ENCODE data around the gene DOCK3. TPM values are rescaled to one million over a fixed set of nuclear protein-coding genes. Genes with fewer than 3 reads are reported as not detected.
A peak's percentile ranks its signal among the peaks of the same experiment; 100 is the strongest.

DOCK3 gene
- polyA plus RNA-seq, 1 donor from 2014 or later, result 15.6 TPM

DNA sequence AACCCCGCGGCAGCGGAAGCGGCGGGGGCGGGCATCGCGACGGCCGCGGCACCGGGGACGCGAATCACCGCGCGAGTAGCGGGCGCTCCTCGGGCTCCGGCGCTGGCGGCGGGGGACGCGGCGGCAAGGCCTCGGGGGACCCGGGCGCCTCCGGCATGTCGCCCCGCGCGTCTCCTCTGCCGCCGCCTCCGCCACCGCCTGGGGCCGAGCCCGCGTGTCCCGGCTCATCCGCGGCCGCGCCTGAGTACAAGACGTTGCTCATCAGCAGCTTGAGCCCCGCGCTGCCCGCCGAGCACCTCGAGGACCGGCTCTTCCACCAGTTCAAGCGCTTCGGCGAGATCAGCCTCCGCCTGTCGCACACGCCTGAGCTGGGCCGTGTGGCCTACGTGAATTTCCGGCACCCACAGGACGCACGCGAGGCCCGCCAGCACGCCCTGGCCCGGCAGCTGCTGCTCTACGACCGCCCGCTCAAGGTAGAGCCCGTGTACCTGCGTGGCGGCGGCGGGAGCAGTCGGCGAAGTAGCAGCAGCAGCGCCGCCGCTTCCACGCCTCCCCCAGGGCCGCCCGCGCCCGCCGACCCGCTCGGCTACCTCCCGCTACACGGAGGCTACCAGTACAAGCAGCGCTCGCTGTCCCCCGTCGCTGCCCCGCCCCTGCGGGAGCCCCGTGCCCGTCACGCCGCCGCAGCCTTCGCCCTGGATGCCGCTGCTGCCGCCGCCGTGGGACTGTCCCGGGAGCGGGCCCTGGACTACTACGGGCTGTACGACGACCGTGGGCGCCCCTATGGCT lies 717.0 kb downstream of the DOCK3 start:
- Histone ChIP-seq H3K27me3 (ENCODE audit: insufficient read depth, low read depth, low read length) (no peaks in the 10 kb centered on the region), H4K20me1 (ENCODE audit: insufficient read depth) (peaks cover 11% of the 10 kb centered on the region), H3K79me2 (replicated peaks; ENCODE audit: insufficient read depth, low read length) (peaks cover 33% of the 10 kb centered on the region), H3F3A (ENCODE audit: insufficient read depth, low read length, poor library complexity, severe bottlenecking) (peaks cover 5% of the 10 kb centered on the region), H3K27ac (ENCODE audit: low read length) (peak overlapping the region; percentile 87), H3K9me2 (ENCODE audit: insufficient read depth, low read length) (no peaks in the 10 kb centered on the region), H3K4me2 (ENCODE audit: low read length) (peak overlapping the region; percentile 69), H3K9me3 (ENCODE audit: low read length) (no peaks in the 10 kb centered on the region), H2AFZ (ENCODE audit: low read depth, low read length) (peak overlapping the region; percentile 7), H3K4me3 (ENCODE audit: low read length) (peak overlapping the region; percentile 90), H3K9ac (ENCODE audit: low read length) (peak overlapping the region; percentile 88), H3K36me3 (ENCODE audit: insufficient read depth, low read length) (peaks cover 30% of the 10 kb centered on the region)
- TF ChIP-seq CTCF (IDR thresholded peaks at IDR 0.05; ENCODE audit: poor library complexity, severe bottlenecking), result no peak
- TF ChIP-seq EP300 (conservative IDR thresholded peaks at IDR 0.05; ENCODE audit: poor library complexity, severe bottlenecking), result no peak
- TF ChIP-seq EZH2 (IDR thresholded peaks at IDR 0.05; ENCODE audit: borderline replicate concordance, insufficient read depth, low read length, poor library complexity, severe bottlenecking), result no peak
- no peak for TF ChIP-seq TAF1 (IDR thresholded peaks at IDR 0.05; ENCODE audit: low read depth)
- no peak for TF ChIP-seq RAD21 (conservative IDR thresholded peaks at IDR 0.05)
- no peak for TF ChIP-seq MXI1 (conservative IDR thresholded peaks at IDR 0.05; ENCODE audit: poor library complexity, severe bottlenecking)
- peak; percentile 2 for TF ChIP-seq POLR2AphosphoS5 (IDR thresholded peaks at IDR 0.05)
- no peak for TF ChIP-seq REST (IDR thresholded peaks at IDR 0.05; ENCODE audit: borderline replicate concordance)
- no peak for TF ChIP-seq SMC3 (conservative IDR thresholded peaks at IDR 0.05; ENCODE audit: poor library complexity)

GRCh38 chr3:51392355-51393133 lies 717.8 kb downstream of the DOCK3 start:
- Histone ChIP-seq H3K27me3 (ENCODE audit: insufficient read depth, low read depth, low read length) (no peaks in the 10 kb centered on the region), H4K20me1 (ENCODE audit: insufficient read depth) (peaks cover 11% of the 10 kb centered on the region), H3K36me3 (ENCODE audit: insufficient read depth, low read length) (peaks cover 33% of the 10 kb centered on the region), H3F3A (ENCODE audit: insufficient read depth, low read length, poor library complexity, severe bottlenecking) (peaks cover 5% of the 10 kb centered on the region), H3K9me2 (ENCODE audit: insufficient read depth, low read length) (no peaks in the 10 kb centered on the region), H3K9me3 (ENCODE audit: low read length) (no peaks in the 10 kb centered on the region), H3K79me2 (replicated peaks; ENCODE audit: insufficient read depth, low read length) (peaks cover 31% of the 10 kb centered on the region), H3K4me3 (ENCODE audit: low read length) (peak overlapping the region; percentile 90), H3K27ac (ENCODE audit: low read length) (peak overlapping the region; percentile 87), H3K9ac (ENCODE audit: low read length) (peak overlapping the region; percentile 88), H2AFZ (ENCODE audit: low read depth, low read length) (no peak overlapping the region), H3K4me2 (ENCODE audit: low read length) (peak overlapping the region; percentile 69)
- no peak for TF ChIP-seq REST (IDR thresholded peaks at IDR 0.05; ENCODE audit: borderline replicate concordance)
- no peak for TF ChIP-seq POLR2AphosphoS5 (IDR thresholded peaks at IDR 0.05)
- no peak for TF ChIP-seq MXI1 (conservative IDR thresholded peaks at IDR 0.05; ENCODE audit: poor library complexity, severe bottlenecking)
- TF ChIP-seq SMC3 (conservative IDR thresholded peaks at IDR 0.05; ENCODE audit: poor library complexity), result no peak
- no peak for TF ChIP-seq RAD21 (conservative IDR thresholded peaks at IDR 0.05)
- no peak for TF ChIP-seq EZH2 (IDR thresholded peaks at IDR 0.05; ENCODE audit: borderline replicate concordance, insufficient read depth, low read length, poor library complexity, severe bottlenecking)
- no peak for TF ChIP-seq EP300 (conservative IDR thresholded peaks at IDR 0.05; ENCODE audit: poor library complexity, severe bottlenecking)
- TF ChIP-seq TAF1 (IDR thresholded peaks at IDR 0.05; ENCODE audit: low read depth), result no peak

Measured in neural cell (in vitro differentiated cells).